Activated effector memory CD4-positive, alpha-beta T cell treated with anti-CD3 and anti-CD28 coated beads, Interleukin-2, amount 50 U/mL, for 16 hours (primary cell): ENCODE data around the gene CNPPD1.
"Not testable (repeated sequence)": the region's sequence is repeated elsewhere in the genome, so short reads cannot be mapped to it uniquely, and the experiment has no call there.

Experiments
- DNase-seq: peaks from one replicate; pipeline ENCODE4 v3.0.0-alpha.2; 2020

CNPPD1 gene

DNA sequence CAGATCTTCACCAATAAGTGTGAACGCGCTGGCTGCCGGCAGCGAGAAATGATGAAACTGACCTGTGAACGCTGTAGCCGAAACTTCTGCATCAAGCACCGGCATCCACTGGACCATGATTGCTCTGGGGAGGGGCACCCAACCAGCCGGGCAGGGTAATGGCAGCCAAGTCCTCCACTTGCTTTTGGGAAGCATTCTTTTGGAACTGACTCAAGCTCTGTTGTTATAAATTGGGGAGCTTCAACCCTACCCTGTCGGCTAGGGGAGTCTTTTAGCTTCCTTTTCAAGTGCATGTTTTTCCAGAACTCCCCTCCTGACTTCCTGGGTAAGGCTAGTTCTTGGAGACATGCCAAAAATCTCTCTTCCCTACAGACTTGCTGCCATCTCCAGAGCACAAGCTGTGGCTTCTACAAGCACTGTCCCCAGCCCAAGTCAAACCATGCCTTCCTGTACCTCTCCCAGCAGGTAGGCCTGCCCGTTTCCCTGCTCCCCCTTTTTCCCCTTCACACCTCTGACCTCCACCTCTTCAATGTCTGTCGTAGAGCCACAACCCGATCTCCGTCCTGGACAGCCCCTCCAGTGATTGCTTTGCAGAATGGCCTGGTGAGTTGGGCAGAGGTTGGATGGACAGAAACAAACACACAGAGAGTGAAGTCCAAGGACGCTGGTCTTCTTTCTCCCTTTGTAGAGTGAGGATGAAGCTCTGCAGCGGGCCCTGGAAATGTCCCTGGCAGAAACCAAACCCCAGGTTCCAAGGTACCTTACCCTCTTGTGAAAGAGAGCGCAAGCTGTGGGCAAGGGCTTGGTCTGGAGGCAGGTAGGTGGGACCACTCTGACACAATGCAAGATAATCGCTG is 31.4 kb upstream of the CNPPD1 start:
- DNase-seq = no peak

DNA sequence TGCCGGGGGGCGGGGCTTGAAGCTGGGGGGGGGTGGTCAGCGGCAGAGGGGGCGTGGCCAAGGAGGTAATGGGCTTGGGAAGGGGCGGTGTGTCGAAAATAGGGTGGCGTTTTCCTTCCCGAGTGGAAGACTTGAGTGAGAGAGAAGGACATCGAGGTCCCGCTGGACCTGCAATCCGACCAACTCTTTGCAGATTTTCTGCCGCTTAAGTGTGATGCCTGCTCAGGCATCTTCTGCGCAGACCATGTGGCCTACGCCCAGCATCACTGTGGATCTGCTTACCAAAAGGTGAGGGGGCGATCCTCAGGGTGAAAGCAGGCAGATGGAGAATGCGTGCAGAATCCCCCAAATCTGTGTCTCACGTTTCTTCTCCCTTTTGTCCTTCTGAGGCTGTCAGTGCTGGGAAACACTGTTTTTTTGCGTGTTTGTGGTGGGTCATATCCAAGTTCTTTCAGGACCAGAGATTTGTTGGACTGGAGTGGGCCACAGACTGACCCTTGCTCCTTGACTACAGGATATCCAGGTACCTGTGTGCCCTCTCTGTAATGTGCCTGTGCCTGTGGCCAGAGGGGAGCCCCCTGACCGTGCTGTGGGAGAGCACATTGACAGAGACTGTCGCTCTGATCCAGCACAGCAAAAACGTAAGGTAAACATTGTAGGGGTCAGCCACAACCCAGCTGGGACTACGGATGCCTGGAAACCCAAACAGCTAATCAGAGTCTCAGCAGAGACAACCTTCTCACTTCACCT is 30.6 kb upstream of the CNPPD1 start:
- no peak for DNase-seq

DNA sequence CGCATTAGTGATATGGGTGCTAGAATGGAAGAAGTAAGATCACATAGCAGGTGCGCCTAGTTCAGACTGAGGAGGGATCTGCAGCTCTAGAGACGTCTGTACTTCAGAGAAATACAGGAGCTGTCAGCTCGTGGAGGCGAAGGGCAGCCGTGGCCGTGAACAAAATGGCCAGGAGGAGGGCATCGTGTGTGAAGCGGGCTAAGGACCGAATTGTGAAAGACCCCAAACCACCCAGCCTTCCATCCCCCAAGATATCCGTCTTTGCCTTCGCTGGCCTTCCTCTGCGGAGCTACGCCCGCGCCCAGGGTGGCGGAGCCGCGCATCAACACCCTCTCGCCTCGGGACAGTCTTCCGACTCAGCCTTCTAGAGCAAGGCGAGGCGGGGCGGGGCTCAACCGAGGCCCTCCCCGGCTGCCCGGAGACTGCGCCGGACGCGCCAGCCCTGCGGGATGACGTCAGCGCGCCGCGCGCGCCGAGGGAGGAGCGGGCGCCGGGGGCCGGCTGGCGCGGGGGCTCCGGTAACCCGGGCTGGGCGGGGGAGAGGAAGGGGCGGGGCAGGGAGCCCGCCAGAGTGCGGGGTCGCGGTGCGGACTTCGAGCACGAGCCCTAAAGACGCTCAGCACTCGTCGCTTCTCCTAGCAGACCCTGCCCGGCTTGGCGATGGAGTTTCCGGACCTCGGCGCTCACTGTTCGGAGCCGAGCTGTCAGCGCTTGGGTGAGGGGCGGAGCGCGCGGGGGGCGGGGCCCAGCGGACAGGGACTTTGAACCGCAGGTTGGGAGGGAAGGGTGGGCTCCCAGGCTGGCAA is 29.8 kb upstream of the CNPPD1 start, which contains the start of gene ZFAND2B:
Gene ZFAND2B, plus strand, starts transcription at position 455 of the 806 bp plus-strand sequence. Its CDS starts 206 bp downstream, at position 661.
- DNase-seq = peak; percentile 98

DNA sequence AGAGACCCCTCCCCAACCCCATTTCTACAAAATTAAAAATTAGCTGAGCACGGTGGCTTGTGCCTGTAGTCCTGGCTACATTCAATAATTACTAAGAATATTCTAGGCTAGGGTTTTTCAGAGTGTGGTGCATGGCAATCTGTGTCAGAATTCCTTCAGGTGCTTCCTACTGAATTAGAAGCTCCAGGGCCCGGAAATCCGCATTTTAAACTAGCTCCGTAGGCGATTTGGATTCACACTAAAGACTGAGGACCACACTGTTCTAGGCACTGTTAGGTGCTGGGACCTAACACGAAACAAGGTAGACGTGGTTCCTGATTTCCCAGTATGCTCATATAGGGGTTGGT is 29.2 kb upstream of the CNPPD1 start:
- DNase-seq = no peak

DNA sequence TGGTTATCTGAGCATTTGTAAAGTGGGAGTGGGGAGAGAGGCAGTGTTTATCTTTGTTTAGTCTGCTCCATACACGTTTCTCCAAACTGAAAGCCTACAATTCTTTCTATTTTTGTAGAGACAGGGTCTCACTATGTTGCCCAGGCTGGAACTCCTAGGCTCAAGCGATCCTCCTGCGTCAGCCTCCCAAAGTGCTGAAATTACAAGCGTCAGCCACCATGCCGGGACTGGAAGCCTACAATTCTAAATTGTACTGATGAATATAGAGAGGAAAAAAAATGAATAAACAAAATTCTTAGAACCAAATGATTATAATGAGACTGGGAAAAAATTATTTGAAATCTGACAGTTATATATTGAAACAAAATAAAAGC is 28.4 kb upstream of the CNPPD1 start:
- DNase-seq = no peak

DNA sequence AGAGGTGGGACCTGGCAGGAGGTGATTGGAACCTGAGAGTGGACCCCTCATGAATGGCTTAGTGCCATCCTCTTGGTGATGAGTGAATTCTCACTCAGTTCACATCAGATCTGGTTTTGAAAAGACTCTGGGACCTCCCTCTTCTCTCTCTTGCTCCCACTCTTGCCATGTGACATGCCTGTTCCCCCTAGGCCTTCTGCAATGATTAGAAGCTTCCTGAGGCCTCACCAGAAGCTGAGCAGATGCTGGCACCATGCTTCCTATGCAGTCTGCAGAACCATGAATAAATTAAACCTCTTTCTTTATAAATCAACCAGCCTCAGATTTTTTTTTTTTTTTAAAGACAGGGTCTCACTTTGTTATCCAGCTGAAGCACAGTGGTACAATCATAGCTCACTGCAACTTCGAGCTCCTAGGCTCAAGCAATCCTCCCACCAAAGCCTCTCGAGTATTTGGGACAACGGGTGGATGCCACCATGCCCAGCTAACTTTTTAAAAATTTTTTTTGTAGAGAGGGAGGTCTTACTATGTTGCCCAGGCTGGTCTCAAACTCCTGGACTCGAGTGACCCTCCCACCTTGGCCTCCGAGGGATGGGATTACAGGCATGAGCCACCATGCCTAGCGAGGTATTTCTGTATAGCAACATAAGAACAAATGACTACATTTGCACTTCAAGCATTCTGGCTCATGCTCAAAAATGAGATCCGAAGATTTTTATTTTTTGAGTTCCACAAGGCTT is 27.9 kb upstream of the CNPPD1 start:
- no peak for DNase-seq

DNA sequence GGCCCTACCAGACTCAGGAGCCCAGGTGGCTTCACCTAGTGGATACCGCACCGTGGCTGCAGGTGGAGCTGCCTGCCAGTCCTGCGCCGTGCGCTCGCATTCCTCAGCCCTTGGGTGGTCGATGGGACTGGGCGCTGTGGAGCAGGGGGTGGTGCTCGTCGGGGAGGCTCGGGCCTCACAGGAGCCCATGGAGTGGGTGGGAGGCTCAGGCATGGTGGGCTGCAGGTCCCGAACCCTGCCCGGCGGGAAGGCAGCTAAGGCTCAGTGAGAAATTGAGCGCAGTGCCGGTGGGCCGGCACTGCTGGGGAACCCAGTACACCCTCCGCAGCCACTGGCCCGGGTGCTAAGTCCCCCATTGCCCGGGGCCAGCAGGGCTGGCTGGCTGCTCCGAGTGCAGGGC is 24.6 kb upstream of the CNPPD1 start:
- DNase-seq = not testable (repeated sequence)

DNA sequence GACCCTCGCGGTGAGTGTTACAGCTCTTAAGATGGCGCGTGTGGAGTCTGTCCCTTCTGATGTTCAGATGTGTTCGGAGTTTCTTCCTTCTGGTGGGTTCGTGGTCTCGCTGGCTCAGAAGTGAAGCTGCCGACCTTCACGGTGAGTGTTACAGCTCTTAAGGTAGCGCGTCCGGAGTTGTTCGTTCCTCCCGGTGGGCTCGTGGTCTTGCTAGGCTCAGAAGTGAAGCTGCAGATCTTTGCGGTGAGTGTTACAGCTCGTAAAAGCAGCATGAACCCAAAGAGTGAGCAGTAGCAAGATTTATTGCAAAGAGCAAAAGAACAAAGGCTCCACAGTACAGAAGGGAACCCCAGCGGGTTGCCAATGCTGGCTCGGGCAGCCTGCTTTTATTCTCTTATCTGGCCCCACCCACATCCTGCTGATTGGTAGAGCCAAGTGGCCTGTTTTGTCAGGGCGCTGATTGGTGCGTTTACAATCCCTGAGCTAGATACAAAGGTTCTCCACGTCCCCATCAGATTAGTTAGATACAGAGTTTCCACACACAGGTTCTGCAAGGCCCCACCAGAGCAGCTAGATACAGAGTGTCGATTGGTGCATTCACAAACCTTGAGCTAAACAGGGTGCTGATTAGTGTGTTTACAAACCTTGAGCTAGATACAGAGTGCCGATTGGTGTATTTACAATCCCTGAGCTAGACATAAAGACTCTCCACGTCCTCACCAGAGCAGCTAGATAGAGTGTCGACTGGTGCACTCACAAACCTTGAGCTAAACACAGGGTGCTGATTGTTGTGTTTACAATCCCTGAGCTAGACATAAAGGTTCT is 24.0 kb upstream of the CNPPD1 start:
- DNase-seq = not testable (repeated sequence)

DNA sequence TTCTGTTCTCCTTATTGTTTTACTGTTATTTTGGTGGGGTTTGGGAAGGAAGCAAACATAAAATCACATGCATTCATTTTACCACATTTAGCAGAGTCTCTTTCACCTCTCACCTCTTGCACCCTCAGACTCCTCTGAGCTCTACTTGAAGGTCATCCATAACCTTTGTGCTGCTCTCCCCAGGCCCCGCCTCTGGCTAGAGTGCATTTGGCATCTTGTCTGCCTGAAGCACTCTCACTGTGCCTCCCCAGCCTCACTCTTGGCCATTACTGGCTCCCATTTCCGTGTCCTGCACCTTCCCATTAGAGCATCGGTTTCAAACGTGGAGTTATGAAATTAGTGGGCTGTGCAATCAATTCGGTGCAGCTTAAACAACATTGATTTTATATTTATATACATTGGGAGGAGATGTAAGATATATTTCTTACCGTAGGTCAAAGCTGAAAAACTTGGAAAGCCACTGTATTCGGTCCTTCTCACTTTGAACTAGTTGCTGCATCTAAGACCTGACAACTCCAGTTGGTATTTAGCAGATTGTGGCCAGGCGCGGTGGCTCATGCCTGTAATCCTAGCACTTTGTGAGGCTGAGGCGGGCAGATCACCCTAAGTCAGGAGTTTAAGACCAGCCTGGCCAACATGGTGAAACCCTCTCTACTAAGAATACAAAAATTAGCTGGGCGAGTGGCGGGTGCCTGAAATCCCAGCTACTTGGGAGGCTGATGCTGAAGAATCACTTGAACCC is 22.9 kb upstream of the CNPPD1 start:
- DNase-seq = no peak

DNA sequence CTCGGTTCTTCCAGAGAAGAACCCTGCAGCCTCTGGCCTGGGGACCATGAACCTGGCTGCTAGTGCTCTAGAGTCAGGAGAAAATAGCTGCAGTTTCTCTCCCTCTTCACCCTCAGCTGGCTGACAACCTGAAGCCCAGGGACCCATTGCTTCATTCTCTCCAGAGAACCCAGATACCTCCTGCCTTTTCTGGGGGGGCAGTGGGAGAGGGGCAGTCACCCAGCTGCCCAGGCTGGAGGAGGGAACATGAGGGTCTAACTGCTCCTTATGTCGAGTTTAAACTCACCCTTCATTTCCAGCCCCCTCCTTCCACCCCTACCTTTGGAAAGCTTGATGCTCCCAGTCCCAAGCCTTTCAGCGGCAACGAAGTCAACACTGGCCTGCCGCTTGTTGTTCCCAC is 22.2 kb upstream of the CNPPD1 start:
- DNase-seq = no peak

DNA sequence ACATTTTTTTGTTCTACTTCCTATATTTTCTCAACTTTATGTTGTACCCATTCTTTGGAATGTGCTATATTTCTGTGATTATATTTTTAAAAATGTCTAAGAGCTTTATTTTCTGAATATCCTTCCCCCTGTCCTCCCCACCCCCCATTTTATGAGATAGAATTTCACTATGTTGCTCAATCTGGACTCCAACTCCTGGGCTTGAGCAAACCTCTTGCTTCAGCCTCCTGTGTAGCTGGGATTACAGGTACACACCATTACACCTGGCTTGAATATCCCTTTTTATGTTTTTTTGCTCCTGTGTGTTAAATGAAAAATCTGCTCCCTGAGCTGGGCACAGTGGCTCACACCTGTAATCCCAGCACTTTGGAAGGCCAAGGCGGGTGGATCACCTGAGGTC is 20.7 kb upstream of the CNPPD1 start:
- DNase-seq = no peak

DNA sequence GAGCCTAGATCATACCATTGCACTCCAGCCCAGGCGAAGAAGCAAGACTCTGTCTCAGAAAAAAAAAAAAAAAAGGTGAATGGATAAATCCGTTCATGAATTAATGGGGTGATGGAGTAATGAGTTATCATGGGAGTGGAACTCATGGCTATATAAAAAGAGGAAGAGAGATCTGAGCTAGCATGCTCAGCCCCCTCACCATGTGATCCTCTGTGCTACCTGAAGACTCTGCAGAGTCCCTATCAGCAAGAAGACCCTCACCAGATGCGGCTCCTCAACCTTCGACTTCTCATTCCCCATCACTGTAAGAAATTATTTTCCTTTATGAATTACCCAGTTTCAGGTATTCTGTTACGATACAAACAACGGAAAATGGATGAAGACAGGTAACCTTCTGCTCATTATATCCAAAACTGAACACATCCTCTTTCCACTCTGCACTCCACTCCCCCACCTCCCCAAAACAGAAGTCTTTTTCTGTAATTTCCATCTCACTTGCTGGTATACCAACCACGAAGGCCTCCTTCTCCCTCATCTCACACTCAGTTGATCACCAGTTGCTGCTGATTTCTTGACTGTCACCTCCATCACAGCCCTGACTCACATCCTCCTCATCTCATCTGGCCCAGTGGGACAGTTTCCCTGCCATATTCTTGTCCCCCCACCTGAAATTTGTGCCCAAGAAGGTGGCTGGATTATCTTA is 10.2 kb upstream of the CNPPD1 start:
- DNase-seq = no peak

DNA sequence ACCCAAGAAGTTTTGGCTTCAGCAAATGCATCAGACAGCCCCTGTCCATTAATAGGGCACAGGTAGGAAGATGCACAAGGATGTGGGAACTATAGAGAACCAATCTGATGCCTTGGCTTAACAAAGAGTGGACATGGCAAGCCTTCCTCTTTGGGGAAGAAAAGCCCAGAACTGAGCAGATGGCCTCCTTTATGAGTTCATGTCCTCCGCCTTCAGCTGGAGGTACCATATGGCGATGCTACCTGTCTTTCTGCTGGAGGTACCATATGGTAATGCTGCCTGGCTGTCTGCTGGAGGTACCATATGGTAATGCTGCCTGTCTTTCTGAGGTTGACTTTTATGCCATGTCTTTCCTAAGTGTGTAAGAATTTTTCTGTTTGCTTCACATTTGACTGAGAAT is 7.4 kb upstream of the CNPPD1 start:
- DNase-seq = no peak

DNA sequence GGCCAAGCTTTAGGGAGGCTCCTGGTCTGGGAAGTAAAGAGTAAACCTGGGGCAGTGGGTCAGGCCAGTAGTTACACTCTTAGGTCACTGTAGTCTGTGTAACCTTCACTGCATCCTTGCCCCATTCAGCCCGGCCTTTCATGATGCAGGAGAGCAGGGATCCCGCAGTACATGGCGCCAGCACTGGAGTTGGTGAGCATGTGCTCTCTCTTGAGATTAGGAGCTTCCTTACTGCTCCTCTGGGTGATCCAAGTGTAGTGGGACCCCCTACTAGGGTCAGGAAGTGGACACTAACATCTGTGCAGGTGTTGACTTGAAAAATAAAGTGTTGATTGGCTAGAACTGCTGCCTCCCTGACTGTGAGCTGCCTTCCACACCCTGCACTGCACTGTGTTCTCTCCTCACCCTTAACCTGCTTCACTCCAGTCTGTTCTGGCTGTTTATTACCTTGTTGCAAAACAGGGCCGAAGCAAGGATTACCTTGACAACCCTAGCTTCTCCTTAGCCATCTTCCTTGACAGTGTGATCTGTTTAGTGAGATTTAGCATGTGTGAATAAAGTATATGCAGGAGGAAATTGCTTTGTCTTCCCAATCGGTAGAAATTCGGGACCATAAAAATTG is 6.5 kb upstream of the CNPPD1 start:
- DNase-seq = no peak

DNA sequence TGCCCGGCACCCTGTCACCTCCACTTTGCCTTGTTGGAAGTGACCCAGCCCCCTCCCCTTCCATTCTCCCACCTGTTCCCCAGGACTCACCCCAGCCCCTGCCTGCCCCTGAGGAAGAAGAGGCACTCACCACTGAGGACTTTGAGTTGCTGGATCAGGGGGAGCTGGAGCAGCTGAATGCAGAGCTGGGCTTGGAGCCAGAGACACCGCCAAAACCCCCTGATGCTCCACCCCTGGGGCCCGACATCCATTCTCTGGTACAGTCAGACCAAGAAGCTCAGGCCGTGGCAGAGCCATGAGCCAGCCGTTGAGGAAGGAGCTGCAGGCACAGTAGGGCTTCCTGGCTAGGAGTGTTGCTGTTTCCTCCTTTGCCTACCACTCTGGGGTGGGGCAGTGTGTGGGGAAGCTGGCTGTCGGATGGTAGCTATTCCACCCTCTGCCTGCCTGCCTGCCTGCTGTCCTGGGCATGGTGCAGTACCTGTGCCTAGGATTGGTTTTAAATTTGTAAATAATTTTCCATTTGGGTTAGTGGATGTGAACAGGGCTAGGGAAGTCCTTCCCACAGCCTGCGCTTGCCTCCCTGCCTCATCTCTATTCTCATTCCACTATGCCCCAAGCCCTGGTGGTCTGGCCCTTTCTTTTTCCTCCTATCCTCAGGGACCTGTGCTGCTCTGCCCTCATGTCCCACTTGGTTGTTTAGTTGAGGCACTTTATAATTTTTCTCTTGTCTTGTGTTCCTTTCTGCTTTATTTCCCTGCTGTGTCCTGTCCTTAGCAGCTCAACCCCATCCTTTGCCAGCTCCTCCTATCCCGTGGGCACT is 5.8 kb upstream of the CNPPD1 start:
- no peak for DNase-seq

DNA sequence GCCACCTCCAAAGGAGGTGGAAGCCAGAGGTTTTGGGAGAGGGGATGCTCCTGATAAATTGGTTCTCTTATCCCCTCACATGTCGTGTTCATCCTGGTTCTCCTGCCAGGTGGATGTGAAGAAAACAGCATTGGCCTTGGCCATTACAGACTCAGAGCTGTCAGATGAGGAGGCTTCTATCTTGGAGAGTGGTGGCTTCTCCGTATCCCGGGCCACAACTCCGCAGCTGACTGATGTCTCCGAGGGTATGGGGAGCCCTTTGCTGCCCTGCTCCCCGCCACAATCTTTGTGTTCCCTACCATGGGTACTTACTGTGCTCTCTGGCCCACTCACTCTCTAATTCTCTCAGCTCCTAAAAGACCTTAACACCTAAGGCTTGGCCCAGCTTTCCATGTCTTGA is 4.8 kb upstream of the CNPPD1 start:
- no peak for DNase-seq

DNA sequence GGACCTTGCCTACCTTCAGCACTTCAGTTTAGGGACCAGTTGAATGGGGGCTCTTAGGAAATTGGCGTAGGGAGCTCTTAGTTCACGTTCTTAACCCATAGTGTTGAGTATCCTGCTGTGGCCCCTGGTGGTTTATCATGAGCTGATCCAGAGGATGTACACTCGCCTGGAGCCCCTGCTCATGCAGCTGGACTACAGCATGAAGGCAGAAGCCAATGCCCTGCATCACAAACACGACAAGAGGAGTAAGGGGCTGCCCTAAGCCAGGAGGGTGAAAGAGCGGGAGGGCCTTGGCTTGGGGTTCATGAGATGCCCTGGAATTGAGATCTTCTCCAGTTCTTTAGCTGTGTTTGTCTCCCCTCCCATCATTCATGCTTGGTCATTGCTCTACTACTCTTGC is 4.2 kb upstream of the CNPPD1 start:
- no peak for DNase-seq

DNA sequence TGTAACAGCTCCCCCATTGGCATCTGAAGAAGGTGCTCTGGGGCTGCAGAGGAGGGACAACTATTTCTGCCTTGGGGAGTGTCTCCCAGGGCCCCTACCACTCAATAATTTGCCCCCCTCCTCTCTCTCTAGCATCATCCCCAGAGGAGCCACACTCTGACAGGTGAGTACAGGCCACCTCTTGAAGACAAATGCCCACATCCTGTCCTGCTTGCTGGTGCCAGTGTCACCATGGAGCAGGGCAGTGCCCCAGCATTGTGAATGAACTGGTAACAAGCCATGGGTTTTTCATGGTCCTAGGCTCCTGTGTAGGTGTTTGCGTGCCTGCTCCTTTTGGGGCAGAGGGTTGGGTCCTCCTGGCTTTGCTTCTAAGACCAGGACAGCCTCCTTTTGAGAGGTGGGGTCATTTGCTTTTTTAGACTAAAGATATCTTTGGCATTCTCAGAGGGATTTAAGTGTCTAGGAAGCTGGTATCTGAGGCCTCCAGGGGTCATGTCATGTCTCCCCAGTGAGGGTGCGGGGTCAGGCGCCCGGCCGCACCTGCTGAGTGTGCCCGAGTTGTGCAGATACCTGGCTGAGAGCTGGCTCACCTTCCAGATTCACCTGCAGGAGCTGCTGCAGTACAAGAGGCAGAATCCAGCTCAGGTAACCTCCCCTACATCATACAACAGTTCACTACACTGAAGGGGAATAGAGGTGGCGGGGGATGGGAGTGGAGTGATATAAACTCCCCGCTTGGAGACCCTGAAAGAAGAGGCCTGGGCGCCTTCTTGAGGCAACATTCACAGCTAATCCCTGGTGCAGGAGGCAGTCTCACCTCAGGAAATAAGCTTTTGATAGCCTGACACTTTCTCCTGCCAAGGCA is 3.1 kb upstream of the CNPPD1 start:
- no peak for DNase-seq
